ENCODE measurements around the gene DTYMK. TPM values are rescaled to one million over a fixed set of nuclear protein-coding genes. Genes with fewer than 3 reads are reported as not detected.

Gene DTYMK
- total and polyA plus RNA-seq, 10 of the 15 experiments (the other 5 are each of a cell fraction or from before 2014, with no cell fraction given): 7.0 to 220 (median 59.3) TPM

GRCh38 chr2:241728627-241729026, 42.0 kb upstream of the DTYMK start (continued):
- no peak for TF ChIP-seq ZNF592 (IDR thresholded peaks at IDR 0.05)

DNA sequence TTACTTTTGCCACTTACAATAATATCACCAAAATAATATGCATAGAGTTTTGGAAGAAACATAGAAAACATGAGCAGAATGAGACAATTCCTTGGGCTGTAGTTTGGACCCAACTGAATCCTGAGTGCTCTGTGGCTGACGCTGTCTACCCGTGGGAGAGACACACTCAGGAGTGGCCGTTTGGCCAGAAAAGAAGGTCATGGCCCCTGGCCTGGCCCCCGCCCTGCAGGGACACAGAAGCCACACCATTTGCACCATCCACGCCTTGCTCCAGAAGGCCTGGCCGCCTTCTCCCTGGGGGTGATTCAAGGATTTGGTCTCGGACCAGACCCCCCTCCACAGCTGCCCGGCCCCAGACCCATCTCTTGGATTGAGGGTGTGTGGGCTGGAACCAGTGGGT, 41.4 kb upstream of the DTYMK start:
- FAIRE-seq (no peak), ATAC-seq (no peak), DNase-seq (ENCODE audit: low read depth, low spot score) (no peak)
- H3K4me3 ChIP-seq: no peak overlapping the region
- no TSS peak for BruUV-seq (replicated peaks)
- peaks cover 8% of the 10 kb centered on the region; the same call in 2 of the 3 replicates for H3K9me3 ChIP-seq (replicated peaks; ENCODE audit: control insufficient read depth, insufficient read depth, low read length)
- in situ Hi-C loops (cut with MboI) (no loop called here), intact Hi-C loops (cut with micrococcal nuclease; ENCODE audit: unreplicated experiment) (no loop called here)
- no peaks in the 10 kb centered on the region for H3K79me2 ChIP-seq (ENCODE audit: control insufficient read depth, insufficient read depth, low read length)
- H3K4me2 ChIP-seq (ENCODE audit: control insufficient read depth, insufficient read depth): no peak overlapping the region
- peaks cover 3 to 4% of the 10 kb centered on the region in 2 experiments; a peak in 3 of 4 replicates for H3K36me3 ChIP-seq (ENCODE audit: control insufficient read depth in 2 of 2, insufficient read depth in 2 of 2, low read length in 1 of 2)
- ChIA-PET RAD21 (ENCODE audit: unreplicated experiment) (no interaction called here), SMC1A (ENCODE audit: uncharacterized antibody, unreplicated experiment) (no interaction called here), POLR2A (interaction anchor here (0.9 kb wide), 1 partner anchor 33 kb away, joined by 3 read pairs; no protein-coding TSS in a partner anchor), CTCF (no interaction called here)
- no peak overlapping the region for H3K9ac ChIP-seq (ENCODE audit: control insufficient read depth, insufficient read depth, low read length)
- no peaks in the 10 kb centered on the region for H3K4me1 ChIP-seq (ENCODE audit: control insufficient read depth, insufficient read depth, low read length)
- 90% methylated on average over 8 of the region's 8 CpGs for WGBS (ENCODE audit: insufficient coverage, insufficient replicate concordance, low lambda C conversion rate, missing lambda C conversion rate)
- no peak overlapping the region for H3K27ac ChIP-seq (ENCODE audit: control insufficient read depth, insufficient read depth)
- H2AFZ ChIP-seq (ENCODE audit: control insufficient read depth, low read depth, low read length): no peak overlapping the region
- H4K20me1 ChIP-seq (ENCODE audit: control insufficient read depth, insufficient read depth): no peaks in the 10 kb centered on the region
- TF ChIP-seq CHD1 (IDR thresholded peaks at IDR 0.05; ENCODE audit: low read depth, low read length) (no peak), SREBF2 (IDR thresholded peaks at IDR 0.05; ENCODE audit: low read length) (no peak), PRDM15 (CRISPR knock-in tag; IDR thresholded peaks at IDR 0.05) (no peak), JUND (IDR thresholded peaks at IDR 0.05; ENCODE audit: low read depth, low read length) (no peak), ZSCAN29 (IDR thresholded peaks at IDR 0.05) (no peak), SMAD5 (IDR thresholded peaks at IDR 0.05; ENCODE audit: low read depth) (no peak), ZNF217 (IDR thresholded peaks at IDR 0.05) (no peak), MYB (IDR thresholded peaks at IDR 0.05; ENCODE audit: borderline replicate concordance, low read depth, low read length) (no peak), STAT1 (conservative IDR thresholded peaks at IDR 0.05) (no peak), POLR2A (IDR thresholded peaks at IDR 0.05; ENCODE audit: low read depth, low read length) (no peak), SPI1 (IDR thresholded peaks at IDR 0.05; ENCODE audit: borderline replicate concordance, insufficient read depth, low read depth, low read length) (no peak), NFIC (IDR thresholded peaks at IDR 0.05; ENCODE audit: low read depth, low read length) (no peak)
- TF ChIP-seq, protein P1, sequence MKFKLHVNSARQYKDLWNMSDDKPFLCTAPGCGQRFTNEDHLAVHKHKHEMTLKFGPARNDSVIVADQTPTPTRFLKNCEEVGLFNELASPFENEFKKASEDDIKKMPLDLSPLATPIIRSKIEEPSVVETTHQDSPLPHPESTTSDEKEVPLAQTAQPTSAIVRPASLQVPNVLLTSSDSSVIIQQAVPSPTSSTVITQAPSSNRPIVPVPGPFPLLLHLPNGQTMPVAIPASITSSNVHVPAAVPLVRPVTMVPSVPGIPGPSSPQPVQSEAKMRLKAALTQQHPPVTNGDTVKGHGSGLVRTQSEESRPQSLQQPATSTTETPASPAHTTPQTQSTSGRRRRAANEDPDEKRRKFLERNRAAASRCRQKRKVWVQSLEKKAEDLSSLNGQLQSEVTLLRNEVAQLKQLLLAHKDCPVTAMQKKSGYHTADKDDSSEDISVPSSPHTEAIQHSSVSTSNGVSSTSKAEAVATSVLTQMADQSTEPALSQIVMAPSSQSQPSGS (IDR thresholded peaks at IDR 0.05; ENCODE audit: low read length): no peak
- H3K27me3 ChIP-seq (replicated peaks in 1 of 2; ENCODE audit: control insufficient read depth in 2 of 2, insufficient read depth in 2 of 2, low read length in 1 of 2): no peaks in the 10 kb centered on the region

All from GM12878 (cell line).